Neural cell (in vitro differentiated cells): Measurements from ENCODE around the gene PPFIA1. TPM values are rescaled to one million over a fixed set of nuclear protein-coding genes. Genes with fewer than 3 reads are reported as not detected.

Experiments used
- H2AFZ ChIP-seq: fragments of 200-600, 300-800 bp; sonication (generic), shearing (Covaris generic); 2 replicates; pipeline ENCODE4 v1.6.0; 2014; ENCODE audit warnings: low read depth, mild to moderate bottlenecking, antibody characterized with exemption, low read length, moderate library complexity
- H3F3A ChIP-seq: fragments of 200-600 bp; shearing (Covaris generic); 2 replicates; pipeline ENCODE4 v1.6.1; 2016; ENCODE audit warnings: mild to moderate bottlenecking, moderate library complexity, mixed read lengths, antibody characterized with exemption, low read length; ENCODE audit not compliant: insufficient read depth, poor library complexity, severe bottlenecking
- H3K27ac ChIP-seq: fragments of 200-600, 300-800 bp; sonication (generic), shearing (Covaris generic); 2 replicates; pipeline ENCODE4 v1.5.1; 2014; ENCODE audit warnings: mild to moderate bottlenecking, low read length, moderate library complexity
- H3K27me3 ChIP-seq: fragments of 300-800, 200-600 bp; sonication (generic), shearing (Covaris generic); 2 replicates; pipeline ENCODE4 v1.6.0; 2014; ENCODE audit warnings: mild to moderate bottlenecking, low read depth, low read length, moderate library complexity; ENCODE audit not compliant: insufficient read depth
- H3K36me3 ChIP-seq: fragments of 300-800, 200-600 bp; sonication (generic), shearing (Covaris generic); 2 replicates; pipeline ENCODE4 v1.5.1; 2014; ENCODE audit warnings: mild to moderate bottlenecking, antibody characterized with exemption, low read length, moderate library complexity; ENCODE audit not compliant: insufficient read depth
- H3K4me2 ChIP-seq: fragments of 300-800, 200-600 bp; sonication (generic), shearing (Covaris generic); 2 replicates; pipeline ENCODE4 v1.6.0; 2014; ENCODE audit warnings: mild to moderate bottlenecking, low read length
- H3K4me3 ChIP-seq: fragments of 300-800, 200-600 bp; sonication (generic), shearing (Covaris generic); 2 replicates; pipeline ENCODE4 v1.5.1; 2014; ENCODE audit warnings: mild to moderate bottlenecking, low read length, moderate library complexity
- H3K79me2 ChIP-seq: fragments of 200-600 bp; shearing (Covaris generic); replicated peaks from 2 replicates; pipeline ENCODE4 v1.6.0; 2014; ENCODE audit warnings: mild to moderate bottlenecking, low read length, moderate library complexity; ENCODE audit not compliant: insufficient read depth
- H3K9ac ChIP-seq: fragments of 300-800, 200-600 bp; sonication (generic), shearing (Covaris generic); 2 replicates; pipeline ENCODE4 v1.6.1; 2016; ENCODE audit warnings: mild to moderate bottlenecking, low read length, mixed read lengths
- H3K9me2 ChIP-seq: fragments of 200-600 bp; shearing (Covaris generic); 2 replicates; pipeline ENCODE4 v1.6.1; 2016; ENCODE audit warnings: mild to moderate bottlenecking, low read length, mixed read lengths; ENCODE audit not compliant: insufficient read depth
- H3K9me3 ChIP-seq: fragments of 200-600, 300-800 bp; sonication (generic), shearing (Covaris generic); 2 replicates; pipeline ENCODE4 v1.6.1; 2016; ENCODE audit warnings: mild to moderate bottlenecking, mixed run types, low read length, moderate library complexity, mixed read lengths
- H4K20me1 ChIP-seq: fragments of 200-600 bp; shearing (Covaris generic); 2 replicates; pipeline ENCODE4 v1.6.1; 2016; ENCODE audit warnings: mild to moderate bottlenecking, mixed run types; ENCODE audit not compliant: insufficient read depth
- EP300 ChIP-seq: fragments of 450-650 bp; conservative IDR thresholded peaks from 2 replicates; pipeline ENCODE4 v1.6.1; 2014; ENCODE audit warnings: antibody characterized with exemption, mild to moderate bottlenecking, moderate library complexity; ENCODE audit not compliant: poor library complexity, severe bottlenecking
- EZH2 ChIP-seq: fragments of 200-600, 300-800 bp; shearing (Covaris generic), sonication (generic); IDR thresholded peaks from 2 replicates; pipeline ENCODE4 v1.6.1; 2014; ENCODE audit warnings: antibody characterized with exemption, low read length, borderline replicate concordance, mild to moderate bottlenecking; ENCODE audit not compliant: insufficient read depth, poor library complexity, severe bottlenecking
- MXI1 ChIP-seq: fragments of 450-650 bp; conservative IDR thresholded peaks from 2 replicates; pipeline ENCODE4 v1.6.1; 2014; ENCODE audit warnings: antibody characterized with exemption, mild to moderate bottlenecking; ENCODE audit not compliant: poor library complexity, severe bottlenecking
- POLR2AphosphoS5 ChIP-seq: IDR thresholded peaks from 2 replicates; pipeline ENCODE4 v1.6.1; 2012
- RAD21 ChIP-seq: fragments of 450-650 bp; conservative IDR thresholded peaks from 2 replicates; pipeline ENCODE4 v1.6.1; 2014; ENCODE audit warnings: antibody characterized with exemption, mild to moderate bottlenecking, moderate library complexity
- SMC3 ChIP-seq: fragments of 450-650 bp; conservative IDR thresholded peaks from 2 replicates; pipeline ENCODE4 v1.6.1; 2014; ENCODE audit warnings: antibody characterized with exemption, mild to moderate bottlenecking, moderate library complexity; ENCODE audit not compliant: poor library complexity
- TAF1 ChIP-seq: IDR thresholded peaks from 2 replicates; pipeline ENCODE4 v1.6.1; 2012; ENCODE audit warnings: low read depth
- polyA plus RNA-seq: library from polyadenylated mRNA; depleted of rRNA; stranded (reverse); fragments of >200 nt; gene quantifications from 2 replicates; pipeline ENCODE4 v1.2.3, GENCODE V29; 2014
- TF ChIP-seq, protein P1 (sequence below): IDR thresholded peaks from 2 replicates; pipeline ENCODE4 v1.6.1; 2012; ENCODE audit warnings: borderline replicate concordance
- TF ChIP-seq, protein P2 (sequence below): fragments of 450-650 bp; IDR thresholded peaks from 2 replicates; pipeline ENCODE4 v1.5.1; 2014; ENCODE audit warnings: antibody characterized with exemption, mild to moderate bottlenecking, moderate library complexity; ENCODE audit not compliant: poor library complexity, severe bottlenecking

PPFIA1 gene
- polyA plus RNA-seq, 1 donor from 2014 or later: 48.9 TPM

DNA sequence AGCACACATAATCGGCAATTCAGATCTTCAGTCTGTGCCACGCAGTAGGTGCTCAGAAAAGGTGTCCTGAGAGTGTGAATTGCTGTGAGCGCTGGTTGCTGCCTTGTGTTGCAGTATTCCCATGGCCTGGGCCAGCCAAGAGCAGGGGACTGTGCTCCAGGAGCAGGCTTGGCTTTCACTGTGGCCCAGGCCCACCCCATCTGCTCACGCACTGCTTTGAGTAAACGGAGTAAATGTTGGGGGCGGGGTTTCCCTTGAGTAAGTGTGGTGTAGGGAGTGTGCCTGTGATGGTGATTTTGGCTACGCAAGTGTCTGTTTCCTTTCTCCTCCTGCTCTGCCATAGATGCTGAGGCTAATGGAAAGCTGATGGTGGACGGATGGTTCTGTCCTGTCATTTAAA is 130.2 kb downstream of the PPFIA1 start:
- Histone ChIP-seq H3K9me3 (no peaks in the 10 kb centered on the region), H3K27ac (no peak overlapping the region), H3F3A (no peaks in the 10 kb centered on the region), H4K20me1 (no peaks in the 10 kb centered on the region), H3K9me2 (no peaks in the 10 kb centered on the region), H3K79me2 (peaks cover 53% of the 10 kb centered on the region), H3K9ac (no peak overlapping the region), H3K4me2 (no peak overlapping the region), H2AFZ (no peak overlapping the region), H3K27me3 (no peaks in the 10 kb centered on the region), H3K36me3 (no peaks in the 10 kb centered on the region), H3K4me3 (peak overlapping the region; percentile 93)
- TF ChIP-seq EP300 (no peak), TAF1 (no peak), EZH2 (no peak), RAD21 (no peak), MXI1 (no peak), SMC3 (no peak)
- TF ChIP-seq, protein P1, sequence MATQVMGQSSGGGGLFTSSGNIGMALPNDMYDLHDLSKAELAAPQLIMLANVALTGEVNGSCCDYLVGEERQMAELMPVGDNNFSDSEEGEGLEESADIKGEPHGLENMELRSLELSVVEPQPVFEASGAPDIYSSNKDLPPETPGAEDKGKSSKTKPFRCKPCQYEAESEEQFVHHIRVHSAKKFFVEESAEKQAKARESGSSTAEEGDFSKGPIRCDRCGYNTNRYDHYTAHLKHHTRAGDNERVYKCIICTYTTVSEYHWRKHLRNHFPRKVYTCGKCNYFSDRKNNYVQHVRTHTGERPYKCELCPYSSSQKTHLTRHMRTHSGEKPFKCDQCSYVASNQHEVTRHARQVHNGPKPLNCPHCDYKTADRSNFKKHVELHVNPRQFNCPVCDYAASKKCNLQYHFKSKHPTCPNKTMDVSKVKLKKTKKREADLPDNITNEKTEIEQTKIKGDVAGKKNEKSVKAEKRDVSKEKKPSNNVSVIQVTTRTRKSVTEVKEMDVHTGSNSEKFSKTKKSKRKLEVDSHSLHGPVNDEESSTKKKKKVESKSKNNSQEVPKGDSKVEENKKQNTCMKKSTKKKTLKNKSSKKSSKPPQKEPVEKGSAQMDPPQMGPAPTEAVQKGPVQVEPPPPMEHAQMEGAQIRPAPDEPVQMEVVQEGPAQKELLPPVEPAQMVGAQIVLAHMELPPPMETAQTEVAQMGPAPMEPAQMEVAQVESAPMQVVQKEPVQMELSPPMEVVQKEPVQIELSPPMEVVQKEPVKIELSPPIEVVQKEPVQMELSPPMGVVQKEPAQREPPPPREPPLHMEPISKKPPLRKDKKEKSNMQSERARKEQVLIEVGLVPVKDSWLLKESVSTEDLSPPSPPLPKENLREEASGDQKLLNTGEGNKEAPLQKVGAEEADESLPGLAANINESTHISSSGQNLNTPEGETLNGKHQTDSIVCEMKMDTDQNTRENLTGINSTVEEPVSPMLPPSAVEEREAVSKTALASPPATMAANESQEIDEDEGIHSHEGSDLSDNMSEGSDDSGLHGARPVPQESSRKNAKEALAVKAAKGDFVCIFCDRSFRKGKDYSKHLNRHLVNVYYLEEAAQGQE: no peak

DNA sequence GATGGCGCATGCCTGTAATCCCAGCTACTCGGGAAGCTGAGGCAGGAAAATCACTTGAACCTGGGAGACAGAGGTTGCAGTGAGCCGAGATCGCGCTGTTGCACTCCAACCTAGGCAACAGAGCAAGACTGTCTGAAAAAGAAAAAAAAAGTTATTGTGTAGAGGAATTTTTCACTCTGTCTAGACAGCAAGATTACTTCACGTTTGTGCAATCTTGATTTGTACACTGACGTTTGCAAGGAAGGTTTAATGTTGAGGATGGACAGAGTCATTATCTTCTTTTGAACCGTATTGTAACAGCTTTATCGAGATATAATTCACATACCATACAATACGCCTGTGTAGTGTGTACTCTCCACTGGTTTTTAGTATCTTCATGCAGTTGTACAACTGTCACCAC is 131.5 kb downstream of the PPFIA1 start:
- Histone ChIP-seq H3K9me2 (no peaks in the 10 kb centered on the region), H3K27me3 (no peaks in the 10 kb centered on the region), H3K36me3 (no peaks in the 10 kb centered on the region), H3K27ac (no peak overlapping the region), H3K9ac (no peak overlapping the region), H3K9me3 (no peaks in the 10 kb centered on the region), H3F3A (no peaks in the 10 kb centered on the region), H3K4me2 (no peak overlapping the region), H4K20me1 (peaks cover 4% of the 10 kb centered on the region), H3K4me3 (no peak overlapping the region), H3K79me2 (peaks cover 52% of the 10 kb centered on the region), H2AFZ (no peak overlapping the region)
- TF ChIP-seq, protein P1: no peak
- TF ChIP-seq EZH2 (no peak), TAF1 (no peak), EP300 (no peak), POLR2AphosphoS5 (no peak), SMC3 (no peak), MXI1 (no peak), RAD21 (no peak)
- TF ChIP-seq, protein P2, sequence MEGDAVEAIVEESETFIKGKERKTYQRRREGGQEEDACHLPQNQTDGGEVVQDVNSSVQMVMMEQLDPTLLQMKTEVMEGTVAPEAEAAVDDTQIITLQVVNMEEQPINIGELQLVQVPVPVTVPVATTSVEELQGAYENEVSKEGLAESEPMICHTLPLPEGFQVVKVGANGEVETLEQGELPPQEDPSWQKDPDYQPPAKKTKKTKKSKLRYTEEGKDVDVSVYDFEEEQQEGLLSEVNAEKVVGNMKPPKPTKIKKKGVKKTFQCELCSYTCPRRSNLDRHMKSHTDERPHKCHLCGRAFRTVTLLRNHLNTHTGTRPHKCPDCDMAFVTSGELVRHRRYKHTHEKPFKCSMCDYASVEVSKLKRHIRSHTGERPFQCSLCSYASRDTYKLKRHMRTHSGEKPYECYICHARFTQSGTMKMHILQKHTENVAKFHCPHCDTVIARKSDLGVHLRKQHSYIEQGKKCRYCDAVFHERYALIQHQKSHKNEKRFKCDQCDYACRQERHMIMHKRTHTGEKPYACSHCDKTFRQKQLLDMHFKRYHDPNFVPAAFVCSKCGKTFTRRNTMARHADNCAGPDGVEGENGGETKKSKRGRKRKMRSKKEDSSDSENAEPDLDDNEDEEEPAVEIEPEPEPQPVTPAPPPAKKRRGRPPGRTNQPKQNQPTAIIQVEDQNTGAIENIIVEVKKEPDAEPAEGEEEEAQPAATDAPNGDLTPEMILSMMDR: no peak
